A549 treated with CORT108297 at 1 μM for 4 hours (cell line): ENCODE results near the gene SP2. TPM values are rescaled to one million over a fixed set of nuclear protein-coding genes. Genes with fewer than 3 reads are reported as not detected.

Experiments
- total RNA-seq: library from RNA; stranded (reverse); fragments of 200-300 nt; extraction: Qiagen RNA extraction; gene quantifications from 5 replicates; pipeline ENCODE4 v1.2.3, GENCODE V29; 2022

The SP2 gene
- total RNA-seq: 14.9 to 20.1 TPM (median 17.4 TPM) in 5 replicates

DNA sequence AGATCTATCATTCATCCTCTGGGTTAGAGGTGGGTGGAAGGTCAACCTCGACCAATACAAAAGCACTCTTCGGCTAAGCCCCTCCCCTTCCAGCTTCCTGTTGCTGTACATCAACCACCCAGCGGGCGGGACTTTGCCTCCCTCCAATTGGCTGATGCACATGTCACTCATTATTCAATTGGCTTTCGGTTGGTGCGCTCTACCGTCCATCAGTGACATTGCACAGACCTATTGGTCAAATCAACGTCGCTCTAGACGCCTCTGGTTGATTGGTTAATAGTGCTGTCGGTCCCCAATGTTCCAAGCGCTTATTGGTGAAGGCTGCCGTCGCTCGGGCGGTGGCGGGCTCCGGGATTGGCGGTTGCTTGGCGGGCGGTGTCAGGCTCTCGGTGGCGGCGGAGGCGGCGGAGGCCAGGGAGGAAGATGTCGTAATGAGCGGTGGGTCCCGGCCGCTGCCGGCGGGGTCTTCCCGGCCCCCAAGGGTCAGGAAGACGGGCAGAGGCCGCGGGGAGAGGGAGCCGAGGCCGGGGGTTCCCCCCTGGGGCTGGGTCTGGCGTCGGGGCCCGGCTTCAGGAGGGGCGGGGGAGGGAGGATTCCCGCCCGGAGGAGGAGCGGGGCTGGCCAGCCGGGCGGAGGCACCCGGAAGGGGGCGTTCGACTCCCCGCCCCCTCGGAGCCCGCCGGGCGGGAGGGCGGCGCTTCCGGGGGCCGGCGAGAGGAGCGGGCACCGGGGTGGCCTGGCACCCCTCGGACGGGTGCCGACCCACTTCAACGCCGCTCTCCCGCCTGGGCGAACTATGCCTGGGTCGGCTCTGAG lies at the start of gene SP2:
Gene SP2, plus strand, starts transcription at position 381 of the 816 bp plus-strand sequence. Its CDS starts 51 bp downstream, at position 432.

DNA sequence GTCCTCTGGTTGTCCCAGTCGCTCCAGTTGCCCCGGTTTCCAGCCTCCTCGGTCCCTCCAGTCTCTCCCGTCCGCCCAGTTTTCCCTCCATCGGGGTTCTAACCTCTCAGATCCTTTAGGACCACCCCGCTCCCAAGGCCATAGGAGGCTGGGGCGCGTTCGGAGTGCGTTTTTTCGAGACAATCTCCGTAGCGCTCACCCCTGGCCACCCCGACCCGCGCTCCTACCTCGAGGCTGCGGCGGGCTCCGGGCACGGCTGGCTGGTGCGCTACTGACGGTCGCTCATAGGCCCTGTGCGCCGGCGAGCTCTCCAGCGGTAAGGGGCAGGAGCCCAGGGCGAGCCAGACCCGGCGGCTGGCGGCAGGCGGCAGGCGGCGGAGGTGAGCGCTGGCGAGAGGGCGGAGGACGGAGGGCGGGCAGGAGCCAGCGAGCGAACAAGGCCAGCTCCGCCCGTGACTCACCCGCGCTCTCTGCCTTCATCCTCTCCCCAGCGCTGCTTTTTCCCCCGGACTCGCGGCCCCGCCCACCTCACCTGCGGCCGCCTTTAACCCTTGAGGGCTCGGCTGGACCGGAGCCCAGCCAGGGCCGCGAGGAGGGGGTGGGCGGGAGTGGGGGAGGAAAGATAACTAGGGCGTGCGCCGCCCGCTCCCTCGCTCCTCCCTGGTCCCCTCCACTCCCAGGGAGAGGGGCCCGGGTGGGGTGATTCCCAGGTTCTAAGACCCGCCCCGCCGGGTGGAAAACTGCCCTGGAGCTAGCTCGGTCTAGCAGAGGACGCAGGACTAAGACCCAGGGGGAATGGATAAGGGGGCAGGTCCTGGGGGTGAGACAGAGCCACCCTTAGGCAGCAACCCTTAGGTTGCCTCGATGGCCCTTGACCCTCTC lies 45.1 kb upstream of the SP2 start, which contains the start of gene SP6:
Gene SP6, minus strand, starts transcription at position 472 of the 882 bp plus-strand sequence. CDS start 2,734 bp downstream, outside the sequence.

DNA sequence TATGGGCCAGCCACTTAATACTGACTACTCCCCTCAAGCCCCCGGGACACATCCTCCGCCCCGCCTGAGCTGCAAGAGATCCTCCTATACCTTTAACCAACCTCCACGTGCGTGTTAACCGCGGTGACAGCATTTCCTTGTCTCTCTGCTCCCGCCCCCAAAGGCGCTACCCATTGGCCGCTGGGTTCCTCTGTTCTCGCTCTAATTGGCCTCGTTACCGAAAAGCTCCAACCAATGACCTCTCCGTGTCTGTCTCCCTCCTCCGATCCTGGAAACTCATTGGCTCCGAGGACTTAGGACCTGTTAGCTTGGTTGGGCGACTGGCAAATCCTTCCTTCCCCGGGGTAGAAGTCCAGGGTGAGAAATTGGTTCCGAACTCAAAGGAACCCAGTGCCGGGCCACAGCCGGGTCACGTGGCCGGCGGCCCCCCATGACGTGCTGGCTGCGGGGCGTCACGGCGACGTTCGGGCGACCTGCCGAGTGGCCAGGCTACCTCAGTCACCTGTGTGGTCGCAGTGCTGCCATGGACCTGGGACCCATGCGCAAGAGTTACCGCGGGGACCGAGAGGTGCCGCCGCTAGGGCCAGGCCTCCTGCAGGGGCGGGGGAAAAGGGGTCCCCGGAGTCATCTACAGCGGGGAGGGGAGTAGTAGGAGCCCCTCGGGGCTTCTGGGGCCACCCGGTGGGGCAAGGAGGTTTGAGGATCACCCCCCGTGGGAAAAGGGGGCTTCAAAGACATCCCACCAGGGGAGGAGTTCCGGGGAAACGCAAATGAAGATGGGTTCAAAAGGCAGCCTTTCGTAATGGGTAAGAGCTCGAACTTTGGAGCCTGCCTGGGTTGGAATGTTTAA lies 45.4 kb downstream of the SP2 start, which contains the start of gene PNPO:
Gene PNPO, plus strand, starts transcription at position 326 of the 850 bp plus-strand sequence. Its CDS starts 105 bp downstream, at position 431.

DNA sequence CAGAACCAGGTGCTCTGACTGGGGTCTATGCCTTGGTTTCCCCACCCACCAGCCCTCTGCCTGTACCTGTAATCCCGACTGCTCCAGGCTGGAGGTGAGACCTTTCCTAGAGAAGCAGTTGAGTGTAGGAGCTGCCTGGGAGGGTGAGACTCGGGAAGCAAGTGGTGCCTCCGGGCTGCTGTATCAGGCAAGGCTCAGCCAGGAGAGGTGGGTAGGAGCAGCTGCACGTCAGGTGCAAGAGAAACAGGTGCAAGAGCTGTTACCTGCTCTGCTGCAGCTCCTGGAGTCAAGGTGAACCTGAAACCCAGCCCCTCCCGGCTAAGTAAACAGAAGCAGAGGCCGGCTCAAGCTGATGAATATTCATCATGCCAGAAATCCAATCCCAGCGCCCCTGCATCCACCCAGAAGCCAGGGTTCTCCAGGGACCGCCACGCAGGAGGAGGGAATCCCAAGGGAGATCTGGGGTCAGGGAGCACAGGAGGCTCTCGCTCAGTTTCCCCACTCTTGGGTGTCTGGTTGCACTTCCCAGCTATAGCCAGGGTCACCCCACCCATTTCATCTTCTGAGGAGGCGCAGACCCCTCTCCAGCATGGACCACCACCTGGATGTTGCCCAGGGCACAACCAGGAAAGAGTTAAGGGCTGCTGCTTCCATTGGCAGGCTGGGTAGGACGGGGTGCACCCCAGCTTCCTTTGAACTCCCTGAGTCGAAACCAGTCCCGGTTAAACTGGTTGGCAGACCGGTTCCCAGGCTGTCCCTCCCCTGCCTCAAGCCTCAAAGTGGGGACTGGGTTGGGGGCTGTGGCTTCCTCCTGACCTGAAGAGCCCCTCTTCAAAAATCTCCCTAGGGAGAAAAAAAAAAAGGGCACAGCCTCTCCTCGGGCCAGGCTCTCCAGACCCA lies 61.8 kb downstream of the SP2 start, which contains the start of gene PRR15L:
Gene PRR15L, minus strand, starts transcription at position 293 of the 900 bp plus-strand sequence. CDS start 4,649 bp downstream, outside the sequence.

DNA sequence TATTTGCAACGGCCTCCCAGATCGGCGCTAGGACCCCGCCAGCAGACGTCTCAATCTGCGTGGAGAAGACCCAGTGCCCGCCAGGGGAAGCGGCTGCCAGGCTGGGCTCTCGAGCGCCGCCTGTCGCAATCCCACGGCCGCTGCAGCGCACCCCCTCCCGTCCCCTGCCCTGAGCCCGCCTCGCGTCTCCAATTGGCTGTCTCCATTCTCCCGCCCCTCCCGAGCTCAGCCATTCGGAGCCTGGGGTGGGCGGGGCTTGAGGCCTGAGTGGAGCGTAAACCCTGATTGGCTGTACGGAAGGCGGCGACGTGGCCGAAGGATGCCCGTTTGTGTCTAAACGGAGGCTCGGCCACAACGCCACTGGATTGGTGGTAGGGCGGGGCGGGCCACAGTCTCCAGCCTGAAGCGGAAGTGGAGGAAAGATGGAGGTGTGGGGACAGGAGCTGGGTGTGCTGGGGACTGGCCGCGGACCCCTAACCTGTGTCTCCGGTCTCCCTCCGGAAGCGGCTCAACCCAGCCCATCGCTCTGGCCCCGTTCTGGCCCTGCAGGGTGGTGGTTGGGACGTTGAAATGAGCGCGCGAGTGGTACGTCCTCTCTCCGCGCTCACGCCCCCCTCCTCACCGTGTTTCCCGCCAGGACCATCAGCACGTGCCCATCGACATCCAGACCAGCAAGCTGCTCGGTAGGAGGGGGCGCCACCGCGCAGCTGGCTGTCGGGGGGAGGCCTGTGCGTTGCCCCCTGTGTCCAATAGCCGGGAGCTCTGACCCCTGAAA lies 74.9 kb downstream of the SP2 start, which contains the start of gene CDK5RAP3:
Gene CDK5RAP3, plus strand, starts transcription at position 389 of the 775 bp plus-strand sequence. Its CDS starts 34 bp downstream, at position 423.

Other genes with a start within 250 kb of the SP2 start
- gene KPNB1, start 246.3 kb upstream of the SP2 start, total RNA-seq: 266 to 415 TPM (median 309 TPM) in 5 replicates
- gene TBKBP1, start 202.1 kb upstream of the SP2 start, total RNA-seq: 4.4 to 7.2 TPM (median 6.5 TPM) in 5 replicates
- 0.04 to 0.15 TPM (median 0.09 TPM) in 5 replicates for gene TBX21, start 163.0 kb upstream of the SP2 start, total RNA-seq
- gene OSBPL7, start 74.4 kb upstream of the SP2 start, total RNA-seq: 7.8 to 12.0 TPM (median 11.4 TPM) in 5 replicates
- 91.8 to 103 TPM (median 93.0 TPM) in 5 replicates for gene MRPL10, start 64.7 kb upstream of the SP2 start, total RNA-seq
- 2.7 to 4.0 TPM (median 3.5 TPM) in 5 replicates for gene LRRC46, start 64.6 kb upstream of the SP2 start, total RNA-seq
- gene SCRN2, start 55.0 kb upstream of the SP2 start, total RNA-seq: 28.6 to 41.2 TPM (median 40.4 TPM) in 5 replicates
- 2.2 to 3.4 TPM (median 2.8 TPM) in 5 replicates for gene SP6, start 45.1 kb upstream of the SP2 start, total RNA-seq
- gene PNPO, start 45.3 kb downstream of the SP2 start, total RNA-seq: 20.0 to 24.1 TPM (median 20.7 TPM) in 5 replicates
- gene PRR15L, start 61.6 kb downstream of the SP2 start, total RNA-seq: 0.39 to 0.75 TPM (median 0.54 TPM) in 5 replicates
- 101 to 121 TPM (median 105 TPM) in 5 replicates for gene CDK5RAP3, start 74.9 kb downstream of the SP2 start, total RNA-seq
- gene COPZ2, start 141.6 kb downstream of the SP2 start, total RNA-seq: 11.2 to 19.9 TPM (median 16.7 TPM) in 5 replicates
- 98.3 to 121 TPM (median 115 TPM) in 5 replicates for gene NFE2L1, start 152.1 kb downstream of the SP2 start, total RNA-seq
- gene CBX1, start 205.2 kb downstream of the SP2 start, total RNA-seq: 79.8 to 120 TPM (median 87.3 TPM) in 5 replicates
- gene SNX11, start 211.5 kb downstream of the SP2 start, total RNA-seq: 26.5 to 28.8 TPM (median 28.0 TPM) in 5 replicates